ENCODE measurements around the gene CDCP2.
"Not testable (repeated sequence)": the region's sequence is repeated elsewhere in the genome, so short reads cannot be mapped to it uniquely, and the experiment has no call there.

Gene CDCP2

GRCh38 chr1:54115520-54115919 lies 37.3 kb downstream of the CDCP2 start:
- no peaks in the 10 kb centered on the region for H3K27me3 Mint-ChIP-seq
- no peaks in the 10 kb centered on the region for H3K36me3 Mint-ChIP-seq
- no peaks in the 10 kb centered on the region for H3K9me3 Mint-ChIP-seq
- H3K4me1 Mint-ChIP-seq = no peaks in the 10 kb centered on the region
- H3K4me3 Mint-ChIP-seq = no peak overlapping the region
- H3K27ac Mint-ChIP-seq = no peak overlapping the region

- Mint-ChIP-seq H3K4me1 (no peaks in the 10 kb centered on the region), H3K36me3 (no peaks in the 10 kb centered on the region), H3K9me3 (no peaks in the 10 kb centered on the region), H3K27me3 (no peaks in the 10 kb centered on the region), H3K27ac (no peak overlapping the region), H3K4me3 (no peak overlapping the region)
Measured at GRCh38 chr1:54114955-54115354, 37.8 kb downstream of the CDCP2 start.

- no peaks in the 10 kb centered on the region for H3K9me3 Mint-ChIP-seq
- no peak overlapping the region for H3K4me3 Mint-ChIP-seq
- no peaks in the 10 kb centered on the region for H3K4me1 Mint-ChIP-seq
- H3K36me3 Mint-ChIP-seq = no peaks in the 10 kb centered on the region
- H3K27ac Mint-ChIP-seq = no peak overlapping the region
- no peaks in the 10 kb centered on the region for H3K27me3 Mint-ChIP-seq
Measured at GRCh38 chr1:54114001-54114400, 38.8 kb downstream of the CDCP2 start.

DNA sequence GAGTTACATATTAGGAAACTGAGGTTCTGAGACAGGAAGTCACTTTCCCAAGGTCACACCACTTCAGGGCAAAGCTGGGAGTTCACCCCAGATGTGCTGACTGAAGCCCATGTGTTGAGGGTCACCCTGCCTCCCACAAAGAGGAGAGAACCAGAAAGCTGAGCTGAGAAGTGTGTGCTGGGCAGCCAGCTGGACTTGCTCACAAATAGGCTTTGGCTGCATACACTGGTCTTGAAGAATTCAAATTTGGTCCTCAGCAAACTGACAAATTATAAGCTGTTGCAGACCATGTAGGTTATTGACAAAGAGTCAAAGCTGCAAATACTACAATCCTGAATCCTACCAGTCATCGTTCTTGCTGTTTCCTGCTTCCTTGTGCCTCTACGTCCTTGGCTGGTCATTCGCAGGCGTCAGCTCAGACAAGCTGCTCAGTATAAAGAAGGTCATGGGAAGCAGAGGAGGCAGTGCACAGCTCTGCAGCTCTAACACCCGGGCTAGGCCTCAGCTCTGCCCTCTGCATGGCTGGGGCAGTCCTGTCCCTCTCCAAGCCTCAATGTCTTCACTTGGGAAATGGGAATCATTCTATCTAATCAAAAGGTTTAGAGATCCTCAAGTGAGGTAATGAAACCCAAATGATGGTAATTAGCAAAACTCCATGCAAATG lies 40.0 kb downstream of the CDCP2 start:
- no peak overlapping the region for H3K27ac Mint-ChIP-seq
- H3K27me3 Mint-ChIP-seq = no peaks in the 10 kb centered on the region
- no peaks in the 10 kb centered on the region for H3K36me3 Mint-ChIP-seq

GRCh38 chr1:54112027-54112426 lies 40.8 kb downstream of the CDCP2 start:
- H3K27ac Mint-ChIP-seq = no peak overlapping the region
- H3K4me1 Mint-ChIP-seq = no peaks in the 10 kb centered on the region
- H3K9me3 Mint-ChIP-seq = no peaks in the 10 kb centered on the region
- H3K36me3 Mint-ChIP-seq = no peaks in the 10 kb centered on the region
- H3K4me3 Mint-ChIP-seq = no peak overlapping the region
- no peaks in the 10 kb centered on the region for H3K27me3 Mint-ChIP-seq

More for the DNA sequence above, 40.0 kb downstream of the CDCP2 start:
- Mint-ChIP-seq H3K4me3 (no peak overlapping the region), H3K9me3 (no peaks in the 10 kb centered on the region), H3K4me1 (no peaks in the 10 kb centered on the region)

- no peak overlapping the region for H3K4me3 Mint-ChIP-seq
- no peaks in the 10 kb centered on the region for H3K4me1 Mint-ChIP-seq
- no peaks in the 10 kb centered on the region for H3K27me3 Mint-ChIP-seq
- no peaks in the 10 kb centered on the region for H3K9me3 Mint-ChIP-seq
- H3K27ac Mint-ChIP-seq = no peak overlapping the region
- H3K36me3 Mint-ChIP-seq = no peaks in the 10 kb centered on the region
Measured at GRCh38 chr1:54111624-54112023, 41.2 kb downstream of the CDCP2 start.

GRCh38 chr1:54110996-54111395 lies 41.8 kb downstream of the CDCP2 start:
- H3K36me3 Mint-ChIP-seq = no peaks in the 10 kb centered on the region

DNA sequence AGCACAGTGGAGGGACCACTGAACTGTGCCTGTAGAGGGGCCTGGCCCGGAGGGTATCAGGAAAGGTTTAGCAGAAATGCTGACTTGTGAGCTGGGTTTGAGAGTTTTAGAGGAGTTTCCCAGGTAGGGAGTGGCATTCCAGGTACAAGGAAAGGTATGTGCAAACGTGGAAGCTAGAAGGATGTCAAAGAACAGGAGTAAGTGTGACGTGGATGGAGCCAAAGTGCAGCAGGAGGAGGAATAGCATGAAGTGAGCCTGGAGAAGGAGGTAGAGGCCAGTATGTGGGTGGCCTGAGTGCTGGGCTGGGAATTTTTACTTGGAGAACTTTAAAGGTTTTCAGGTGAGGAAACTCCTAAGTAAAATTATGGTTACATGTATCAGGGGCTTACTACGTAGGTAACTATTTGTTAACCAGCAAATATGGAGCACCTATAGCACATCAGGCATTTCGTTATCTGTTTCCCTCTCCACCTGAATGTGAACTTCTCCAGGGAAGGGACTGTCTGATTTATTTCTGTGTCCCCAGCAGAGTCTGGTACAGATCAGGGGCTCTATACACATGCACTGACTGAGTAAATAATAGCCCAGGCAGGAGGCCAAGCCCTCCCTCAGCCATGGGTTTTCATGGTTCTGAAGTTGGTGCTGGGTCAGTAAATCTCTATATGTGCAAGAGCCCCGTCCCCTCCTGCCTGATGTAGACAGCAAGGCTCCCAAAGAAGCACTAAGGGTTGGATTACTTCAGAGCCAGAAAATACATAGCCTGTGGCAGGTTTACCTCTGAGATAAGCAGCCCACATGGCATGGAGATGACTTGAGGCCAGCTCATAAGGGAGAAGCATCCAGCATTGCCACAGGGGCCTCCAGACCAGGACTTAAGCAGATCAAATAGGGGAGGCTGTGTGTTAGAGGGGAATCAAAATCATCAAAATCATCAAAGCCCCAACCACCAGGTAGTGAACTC lies 43.4 kb downstream of the CDCP2 start:
- Mint-ChIP-seq H3K27ac (no peak overlapping the region), H3K4me3 (no peak overlapping the region), H3K9me3 (no peaks in the 10 kb centered on the region), H3K4me1 (no peaks in the 10 kb centered on the region), H3K36me3 (no peaks in the 10 kb centered on the region), H3K27me3 (no peaks in the 10 kb centered on the region)

More at GRCh38 chr1:54110996-54111395, 41.8 kb downstream of the CDCP2 start:
- no peak overlapping the region for H3K4me3 Mint-ChIP-seq
- H3K9me3 Mint-ChIP-seq = no peaks in the 10 kb centered on the region
- H3K27me3 Mint-ChIP-seq = no peaks in the 10 kb centered on the region
- H3K27ac Mint-ChIP-seq = no peak overlapping the region
- no peaks in the 10 kb centered on the region for H3K4me1 Mint-ChIP-seq

DNA sequence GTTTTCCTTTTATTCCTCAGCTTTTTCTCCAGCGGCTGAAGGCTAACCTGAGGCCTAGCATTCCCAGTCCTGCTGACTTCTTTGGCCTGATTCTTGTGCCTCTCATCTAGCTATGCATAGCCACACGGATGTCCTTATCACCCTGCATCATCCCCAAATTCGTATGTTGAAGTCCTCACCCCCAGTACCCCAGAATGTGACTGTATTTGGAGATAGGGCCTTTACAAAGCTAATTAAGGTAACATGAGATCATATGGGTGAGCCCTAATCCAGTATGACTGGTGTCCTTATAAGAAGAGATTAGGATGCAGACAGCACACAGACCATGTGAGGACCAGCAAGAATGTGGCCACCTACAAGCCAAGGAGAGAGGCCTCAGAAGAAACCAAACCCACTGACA lies 44.6 kb downstream of the CDCP2 start:
- H3K4me3 Mint-ChIP-seq = no peak overlapping the region
- no peaks in the 10 kb centered on the region for H3K9me3 Mint-ChIP-seq
- no peaks in the 10 kb centered on the region for H3K4me1 Mint-ChIP-seq
- H3K36me3 Mint-ChIP-seq = no peaks in the 10 kb centered on the region
- no peak overlapping the region for H3K27ac Mint-ChIP-seq
- no peaks in the 10 kb centered on the region for H3K27me3 Mint-ChIP-seq

- H3K4me3 Mint-ChIP-seq = no peak overlapping the region
Measured at GRCh38 chr1:54107131-54107530, 45.7 kb downstream of the CDCP2 start.

DNA sequence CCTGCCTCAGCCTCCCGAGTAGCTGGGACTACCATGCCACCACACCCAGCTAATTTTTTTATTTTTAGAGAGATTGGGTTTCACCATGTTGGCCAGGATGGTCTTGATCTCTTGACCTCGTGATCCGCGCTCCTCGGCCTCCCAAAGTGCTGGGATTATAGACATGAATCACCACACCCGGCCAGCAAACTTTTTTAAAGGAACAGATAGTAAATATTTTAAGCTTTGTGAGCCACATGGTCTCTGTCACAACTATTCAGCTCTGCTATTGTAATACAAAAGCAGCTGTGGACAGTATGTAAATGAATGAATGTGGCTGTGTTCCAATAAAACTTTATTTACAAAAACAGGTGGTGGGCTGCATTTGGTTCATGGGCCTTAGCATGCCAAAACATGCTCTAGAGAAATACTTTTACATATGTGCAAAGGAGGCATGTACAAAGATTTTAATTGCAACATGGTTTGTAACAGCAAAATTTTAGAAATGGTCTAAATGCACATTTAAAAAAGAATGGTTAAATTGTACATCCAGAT lies 47.0 kb downstream of the CDCP2 start:
- Mint-ChIP-seq H3K36me3 (peaks cover 7% of the 10 kb centered on the region), H3K27me3 (no peaks in the 10 kb centered on the region), H3K27ac (no peak overlapping the region)

More at GRCh38 chr1:54107131-54107530, 45.7 kb downstream of the CDCP2 start:
- Mint-ChIP-seq H3K4me1 (no peaks in the 10 kb centered on the region), H3K9me3 (no peaks in the 10 kb centered on the region), H3K27me3 (no peaks in the 10 kb centered on the region), H3K27ac (no peak overlapping the region), H3K36me3 (peaks cover 3% of the 10 kb centered on the region)

DNA sequence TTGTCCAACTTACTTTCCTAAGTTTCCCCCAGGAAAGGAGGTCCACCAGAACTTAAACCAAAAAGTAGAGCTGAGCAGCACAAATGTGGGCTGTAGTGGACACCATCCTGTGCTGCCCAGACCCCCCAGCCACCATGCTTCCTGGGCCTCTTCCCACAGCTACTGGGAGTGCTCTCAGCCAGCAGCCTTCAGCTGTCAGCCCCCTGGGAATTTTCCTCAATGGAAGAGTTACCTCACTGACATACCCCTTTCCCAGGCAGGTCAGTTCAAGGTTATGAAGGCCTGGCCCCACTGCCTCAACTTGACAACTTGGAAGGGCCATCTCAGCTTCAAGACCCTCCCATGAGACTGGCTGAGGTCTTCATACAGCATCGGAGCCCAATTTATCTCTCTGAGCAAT lies 47.7 kb downstream of the CDCP2 start:
- no peaks in the 10 kb centered on the region for H3K4me1 Mint-ChIP-seq
- no peak overlapping the region for H3K4me3 Mint-ChIP-seq
- H3K27ac Mint-ChIP-seq = no peak overlapping the region
- no peaks in the 10 kb centered on the region for H3K27me3 Mint-ChIP-seq
- no peaks in the 10 kb centered on the region for H3K9me3 Mint-ChIP-seq
- H3K36me3 Mint-ChIP-seq = peaks cover 9% of the 10 kb centered on the region

More for the DNA sequence above, 47.0 kb downstream of the CDCP2 start:
- no peaks in the 10 kb centered on the region for H3K9me3 Mint-ChIP-seq
- H3K4me3 Mint-ChIP-seq = no peak overlapping the region
- no peaks in the 10 kb centered on the region for H3K4me1 Mint-ChIP-seq

GRCh38 chr1:54104613-54105012 lies 48.2 kb downstream of the CDCP2 start:
- not testable (repeated sequence) for H3K4me3 Mint-ChIP-seq, H3K27ac Mint-ChIP-seq, H3K27me3 Mint-ChIP-seq, H3K36me3 Mint-ChIP-seq, H3K9me3 Mint-ChIP-seq, H3K4me1 Mint-ChIP-seq

GRCh38 chr1:54103414-54103813 lies 49.4 kb downstream of the CDCP2 start:
- H3K4me3 Mint-ChIP-seq = no peak overlapping the region
- H3K9me3 Mint-ChIP-seq = no peaks in the 10 kb centered on the region
- no peaks in the 10 kb centered on the region for H3K4me1 Mint-ChIP-seq
- H3K36me3 Mint-ChIP-seq = peaks cover 9% of the 10 kb centered on the region
- no peaks in the 10 kb centered on the region for H3K27me3 Mint-ChIP-seq
- no peak overlapping the region for H3K27ac Mint-ChIP-seq

GRCh38 chr1:54100500-54100899 lies 52.3 kb downstream of the CDCP2 start:
- Mint-ChIP-seq H3K27me3 (no peaks in the 10 kb centered on the region), H3K9me3 (no peaks in the 10 kb centered on the region), H3K4me3 (no peak overlapping the region), H3K4me1 (no peaks in the 10 kb centered on the region), H3K36me3 (peaks cover 12% of the 10 kb centered on the region), H3K27ac (no peak overlapping the region)

GRCh38 chr1:54099061-54099610 lies 53.7 kb downstream of the CDCP2 start:
- Mint-ChIP-seq H3K27me3 (no peaks in the 10 kb centered on the region), H3K9me3 (no peaks in the 10 kb centered on the region), H3K27ac (peak overlapping the region; percentile 13), H3K4me1 (no peaks in the 10 kb centered on the region), H3K4me3 (no peak overlapping the region), H3K36me3 (peaks cover 14% of the 10 kb centered on the region)
